22Rv1 (cell line): ENCODE data around the gene RNF157.

Source experiments
- H3K27ac ChIP-seq: fragments of 450-650 bp; 2 replicates; pipeline ENCODE4 v1.5.1; 2017
- CTCF ChIP-seq: fragments of 450-650 bp; IDR thresholded peaks from 2 replicates; pipeline ENCODE4 v1.5.1; 2017; ENCODE audit warnings: mild to moderate bottlenecking
- ZFX ChIP-seq: fragments of 450-650 bp; IDR thresholded peaks from 2 replicates; pipeline ENCODE4 v1.6.1; 2017; ENCODE audit warnings: antibody characterized with exemption, borderline replicate concordance

Gene RNF157

GRCh38 chr17:76204277-76204676 lies 36.0 kb downstream of the RNF157 start:
- TF ChIP-seq CTCF (no peak), ZFX (no peak)
- no peak overlapping the region for H3K27ac ChIP-seq

GRCh38 chr17:76200354-76200753 lies 39.9 kb downstream of the RNF157 start:
- H3K27ac ChIP-seq = no peak overlapping the region
- no peak for TF ChIP-seq CTCF
- no peak for TF ChIP-seq ZFX

GRCh38 chr17:76199469-76199868 lies 40.8 kb downstream of the RNF157 start:
- no peak overlapping the region for H3K27ac ChIP-seq
- TF ChIP-seq CTCF = no peak
- no peak for TF ChIP-seq ZFX

- TF ChIP-seq ZFX (no peak), CTCF (no peak)
- H3K27ac ChIP-seq = no peak overlapping the region
These were observed 41.6 kb downstream of the RNF157 start for GRCh38 chr17:76198702-76199101.

GRCh38 chr17:76197911-76198310 lies 42.4 kb downstream of the RNF157 start:
- TF ChIP-seq CTCF (no peak), ZFX (no peak)
- no peak overlapping the region for H3K27ac ChIP-seq

- TF ChIP-seq ZFX (no peak), CTCF (no peak)
These were observed 43.6 kb downstream of the RNF157 start for GRCh38 chr17:76196675-76197074.

GRCh38 chr17:76195281-76196096 lies 44.8 kb downstream of the RNF157 start:
- no peak overlapping the region for H3K27ac ChIP-seq
- no peak for TF ChIP-seq ZFX

More at GRCh38 chr17:76196675-76197074, 43.6 kb downstream of the RNF157 start:
- H3K27ac ChIP-seq = 0 out of 2 replicates have a peak overlapping the region, but pooled peaks have one; percentile 5
